MM.1S (cell line): ENCODE data around the gene GNMT.

Experiments
- DNase-seq: peaks from one replicate; pipeline ENCODE4 v3.0.0-alpha.2; 2015
- H2AFZ ChIP-seq: fragments of 300-600 bp; sonication (generic); 2 replicates; pipeline ENCODE4 v1.6.0; 2016; ENCODE audit warnings: antibody characterized with exemption, low read length
- H3F3A ChIP-seq: fragments of 300-600 bp; sonication (generic); 2 replicates; pipeline ENCODE4 v1.6.1; 2016; ENCODE audit warnings: mild to moderate bottlenecking, antibody characterized with exemption, low read length, moderate library complexity, mixed read lengths; ENCODE audit not compliant: insufficient read depth
- H3K27ac ChIP-seq: fragments of 300-600 bp; sonication (generic); 2 replicates; pipeline ENCODE4 v1.5.1; 2016; ENCODE audit warnings: mild to moderate bottlenecking, low read length
- H3K27me3 ChIP-seq: fragments of 300-600 bp; sonication (generic); replicated peaks from 2 replicates; pipeline ENCODE4 v1.6.0; 2016; ENCODE audit warnings: low read length; ENCODE audit not compliant: insufficient read depth
- H3K36me3 ChIP-seq: fragments of 300-600 bp; sonication (generic); replicated peaks from 2 replicates; pipeline ENCODE4 v1.6.1; 2016; ENCODE audit warnings: mild to moderate bottlenecking, low read length, mixed read lengths; ENCODE audit not compliant: insufficient read depth
- H3K4me1 ChIP-seq: fragments of 300-600 bp; sonication (generic); 2 replicates; pipeline ENCODE4 v1.6.1; 2016; ENCODE audit warnings: low read length, mixed read lengths
- H3K4me2 ChIP-seq: fragments of 300-600 bp; sonication (generic); 2 replicates; pipeline ENCODE4 v1.6.0; 2016; ENCODE audit warnings: low read depth, low read length
- H3K4me3 ChIP-seq: fragments of 300-600 bp; sonication (generic); 2 replicates; pipeline ENCODE4 v1.5.1; 2016; ENCODE audit warnings: low read length, mixed read lengths
- H3K79me2 ChIP-seq: fragments of 300-600 bp; sonication (generic); 2 replicates; pipeline ENCODE4 v1.6.1; 2016; ENCODE audit warnings: mixed run types, low read length, mixed read lengths
- H3K9ac ChIP-seq: fragments of 300-600 bp; sonication (generic); 2 replicates; pipeline ENCODE4 v1.6.1; 2016; ENCODE audit warnings: low read length, mixed read lengths
- H3K9me2 ChIP-seq: fragments of 300-600 bp; sonication (generic); replicated peaks from 2 replicates; pipeline ENCODE4 v1.6.1; 2016; ENCODE audit warnings: mild to moderate bottlenecking, low read length, mixed read lengths; ENCODE audit not compliant: insufficient read depth
- H3K9me3 ChIP-seq: fragments of 300-600 bp; sonication (generic); replicated peaks from 2 replicates; pipeline ENCODE4 v1.6.1; 2016; ENCODE audit warnings: mild to moderate bottlenecking, low read length, mixed read lengths; ENCODE audit not compliant: insufficient read depth
- H4K20me1 ChIP-seq: fragments of 300-600 bp; sonication (generic); 2 replicates; pipeline ENCODE4 v1.6.1; 2016; ENCODE audit warnings: mild to moderate bottlenecking, low read length, moderate library complexity, mixed read lengths; ENCODE audit not compliant: insufficient read depth
- EZH2 ChIP-seq: fragments of 300-600 bp; sonication (generic); optimal IDR thresholded peaks from 2 replicates; pipeline ENCODE3; 2017; ENCODE audit warnings: low read depth, mild to moderate bottlenecking, antibody characterized with exemption, low read length, mixed read lengths
- EZH2phosphoT487 ChIP-seq: fragments of 300-600 bp; sonication (generic); IDR thresholded peaks from 2 replicates; pipeline ENCODE4 v1.6.1; 2018; ENCODE audit warnings: antibody characterized with exemption, low read length
- TF ChIP-seq, protein P1 (sequence below): fragments of 300-600 bp; sonication (generic); IDR thresholded peaks from 2 replicates; pipeline ENCODE4 v1.5.1; 2016; ENCODE audit warnings: antibody characterized with exemption, low read length, mixed read lengths

GNMT gene

GRCh38 chr6:42923666-42924065 is 36.9 kb upstream of the GNMT start:
- no peak overlapping the region for H3K27ac ChIP-seq
- H3K9ac ChIP-seq = no peak overlapping the region
- H3F3A ChIP-seq = peaks cover 7% of the 10 kb centered on the region
- DNase-seq = no peak
- H3K36me3 ChIP-seq = no peaks in the 10 kb centered on the region
- no peaks in the 10 kb centered on the region for H3K9me2 ChIP-seq
- H3K4me1 ChIP-seq = 0 out of 2 replicates have a peak, but pooled peaks cover 6% of the 10 kb centered on the region
- 0 out of 2 replicates have a peak overlapping the region, but pooled peaks have one; percentile 23 for H2AFZ ChIP-seq
- H3K4me3 ChIP-seq = no peak overlapping the region
- TF ChIP-seq EZH2 (no peak), EZH2phosphoT487 (no peak)
- TF ChIP-seq, protein P1, sequence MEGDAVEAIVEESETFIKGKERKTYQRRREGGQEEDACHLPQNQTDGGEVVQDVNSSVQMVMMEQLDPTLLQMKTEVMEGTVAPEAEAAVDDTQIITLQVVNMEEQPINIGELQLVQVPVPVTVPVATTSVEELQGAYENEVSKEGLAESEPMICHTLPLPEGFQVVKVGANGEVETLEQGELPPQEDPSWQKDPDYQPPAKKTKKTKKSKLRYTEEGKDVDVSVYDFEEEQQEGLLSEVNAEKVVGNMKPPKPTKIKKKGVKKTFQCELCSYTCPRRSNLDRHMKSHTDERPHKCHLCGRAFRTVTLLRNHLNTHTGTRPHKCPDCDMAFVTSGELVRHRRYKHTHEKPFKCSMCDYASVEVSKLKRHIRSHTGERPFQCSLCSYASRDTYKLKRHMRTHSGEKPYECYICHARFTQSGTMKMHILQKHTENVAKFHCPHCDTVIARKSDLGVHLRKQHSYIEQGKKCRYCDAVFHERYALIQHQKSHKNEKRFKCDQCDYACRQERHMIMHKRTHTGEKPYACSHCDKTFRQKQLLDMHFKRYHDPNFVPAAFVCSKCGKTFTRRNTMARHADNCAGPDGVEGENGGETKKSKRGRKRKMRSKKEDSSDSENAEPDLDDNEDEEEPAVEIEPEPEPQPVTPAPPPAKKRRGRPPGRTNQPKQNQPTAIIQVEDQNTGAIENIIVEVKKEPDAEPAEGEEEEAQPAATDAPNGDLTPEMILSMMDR = no peak
- no peaks in the 10 kb centered on the region for H3K79me2 ChIP-seq
- no peaks in the 10 kb centered on the region for H3K9me3 ChIP-seq
- no peak overlapping the region; the same call in 1 of the 2 replicates for H3K4me2 ChIP-seq
- no peaks in the 10 kb centered on the region for H3K27me3 ChIP-seq
- H4K20me1 ChIP-seq = no peaks in the 10 kb centered on the region

- Histone ChIP-seq H3K9me3 (no peaks in the 10 kb centered on the region), H2AFZ (no peak overlapping the region), H3K9me2 (no peaks in the 10 kb centered on the region), H3K36me3 (no peaks in the 10 kb centered on the region), H3K27ac (no peak overlapping the region), H3K79me2 (peaks cover 4% of the 10 kb centered on the region), H3F3A (peaks cover 23% of the 10 kb centered on the region), H3K4me1 (0 out of 2 replicates have a peak, but pooled peaks cover 6% of the 10 kb centered on the region), H3K4me3 (no peak overlapping the region), H3K27me3 (no peaks in the 10 kb centered on the region), H3K4me2 (no peak overlapping the region), H4K20me1 (no peaks in the 10 kb centered on the region), H3K9ac (no peak overlapping the region)
- TF ChIP-seq EZH2phosphoT487 = no peak
- TF ChIP-seq EZH2 = no peak
- TF ChIP-seq, protein P1 = no peak
- no peak for DNase-seq
Observed at GRCh38 chr6:42925248-42925857, 35.2 kb upstream of the GNMT start.

DNA sequence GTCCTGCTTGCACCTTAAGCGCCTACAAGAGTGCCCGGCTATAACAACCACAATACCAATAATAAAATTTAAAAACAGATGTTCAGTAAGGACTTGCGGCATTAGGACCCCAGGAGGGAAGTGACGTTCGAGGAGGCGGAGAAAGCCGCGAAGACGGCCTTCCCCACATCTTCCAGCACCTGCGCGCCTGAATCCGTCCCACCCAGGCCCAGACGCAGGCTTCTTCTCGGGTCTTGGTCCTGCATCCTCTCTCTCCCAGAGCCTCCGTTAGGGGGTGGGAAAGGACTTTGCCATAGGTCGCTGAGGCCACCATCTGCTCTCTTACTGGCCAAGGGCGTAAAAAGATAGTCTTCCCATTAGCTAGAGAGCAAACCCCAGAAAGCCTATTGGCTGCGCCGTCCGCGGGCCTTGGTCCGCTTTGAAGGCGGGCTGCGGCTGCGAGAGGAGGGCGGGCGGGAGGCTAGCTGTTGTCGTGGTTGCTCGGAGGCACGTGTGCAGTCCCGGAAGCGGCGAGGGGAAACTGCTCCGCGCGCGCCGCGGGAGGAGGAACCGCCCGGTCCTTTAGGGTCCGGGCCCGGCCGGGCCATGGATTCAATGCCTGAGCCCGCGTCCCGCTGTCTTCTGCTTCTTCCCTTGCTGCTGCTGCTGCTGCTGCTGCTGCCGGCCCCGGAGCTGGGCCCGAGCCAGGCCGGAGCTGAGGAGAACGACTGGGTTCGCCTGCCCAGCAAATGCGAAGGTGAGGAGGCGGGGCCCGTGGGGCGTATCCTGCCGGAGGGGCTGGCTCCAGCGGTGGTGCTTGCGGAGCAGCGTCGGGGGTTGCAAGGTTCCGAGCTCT is 31.4 kb upstream of the GNMT start, which contains the start of gene CNPY3:
Gene CNPY3, plus strand, starts transcription at position 495 of the 835 bp plus-strand sequence. Its CDS starts 91 bp downstream, at position 586.
- peaks cover 27% of the 10 kb centered on the region for H3F3A ChIP-seq
- no peaks in the 10 kb centered on the region; the same call in 1 of the 2 replicates for H4K20me1 ChIP-seq
- no peaks in the 10 kb centered on the region for H3K9me2 ChIP-seq
- H3K4me3 ChIP-seq = peak within 1 kb of the TSS; percentile 92
- peak within 1 kb of the TSS; percentile 88 for H2AFZ ChIP-seq
- H3K4me2 ChIP-seq = peak within 1 kb of the TSS; percentile 95
- DNase-seq = peak; percentile 96
- peaks cover 2% of the 10 kb centered on the region; the same call in 1 of the 2 replicates for H3K36me3 ChIP-seq
- H3K27me3 ChIP-seq = no peaks in the 10 kb centered on the region
- H3K9ac ChIP-seq = peak within 1 kb of the TSS; percentile 92
- H3K79me2 ChIP-seq = peaks cover 41% of the 10 kb centered on the region
- TF ChIP-seq, protein P1 = no peak
- TF ChIP-seq EZH2phosphoT487 (no peak), EZH2 (no peak)
- peak within 1 kb of the TSS; percentile 98 for H3K27ac ChIP-seq
- H3K9me3 ChIP-seq = no peaks in the 10 kb centered on the region
- H3K4me1 ChIP-seq = 0 out of 2 replicates have a peak, but pooled peaks cover 4% of the 10 kb centered on the region
